ENCODE measurements around the gene KRTAP10-1.
"Not testable (repeated sequence)": the region's sequence is repeated elsewhere in the genome, so short reads cannot be mapped to it uniquely, and the experiment has no call there.

Gene KRTAP10-1

GRCh38 chr21:44569861-44570517 lies 30.0 kb upstream of the KRTAP10-1 start:
- DNase-seq = no peak

GRCh38 chr21:44568667-44569556 lies 28.9 kb upstream of the KRTAP10-1 start:
- DNase-seq = no peak

- no peak for DNase-seq
Observed at GRCh38 chr21:44568261-44568660, 28.3 kb upstream of the KRTAP10-1 start.

GRCh38 chr21:44567481-44568171 lies 27.6 kb upstream of the KRTAP10-1 start:
- DNase-seq = no peak

GRCh38 chr21:44566403-44566802 lies 26.4 kb upstream of the KRTAP10-1 start:
- DNase-seq = no peak

GRCh38 chr21:44564886-44565598 lies 25.0 kb upstream of the KRTAP10-1 start:
- DNase-seq = no peak

GRCh38 chr21:44564099-44564498 lies 24.1 kb upstream of the KRTAP10-1 start:
- no peak for DNase-seq

- DNase-seq = no peak
Observed at GRCh38 chr21:44558695-44559094, 18.7 kb upstream of the KRTAP10-1 start, which contains the start of gene KRTAP10-3. Gene KRTAP10-3, minus strand, starts transcription at chr21:44558795. Its CDS starts 80 bp downstream, at chr21:44558715.

GRCh38 chr21:44558329-44558675 lies 18.3 kb upstream of the KRTAP10-1 start:
- DNase-seq = not testable (repeated sequence)

- DNase-seq = no peak
Observed at GRCh38 chr21:44557491-44558328, 17.7 kb upstream of the KRTAP10-1 start.

GRCh38 chr21:44556879-44557278 lies 16.9 kb upstream of the KRTAP10-1 start:
- DNase-seq = no peak

- no peak for DNase-seq
Observed at GRCh38 chr21:44555200-44555875, 15.3 kb upstream of the KRTAP10-1 start.

- DNase-seq = no peak
Observed at GRCh38 chr21:44552681-44553080, 12.7 kb upstream of the KRTAP10-1 start.

- no peak for DNase-seq
Observed at GRCh38 chr21:44552136-44552535, 12.1 kb upstream of the KRTAP10-1 start.

GRCh38 chr21:44551340-44551961 lies 11.5 kb upstream of the KRTAP10-1 start, which contains the start of gene KRTAP10-2:
Gene KRTAP10-2, minus strand, starts transcription at chr21:44551505. Its CDS starts 47 bp downstream, at chr21:44551458.
- no peak for DNase-seq

- DNase-seq = no peak
Observed at GRCh38 chr21:44550807-44551206, 10.8 kb upstream of the KRTAP10-1 start.

GRCh38 chr21:44550285-44550684 lies 10.3 kb upstream of the KRTAP10-1 start:
- not testable (repeated sequence) for DNase-seq

- no peak for DNase-seq
Observed at GRCh38 chr21:44549525-44550211, 9.7 kb upstream of the KRTAP10-1 start.

- DNase-seq = no peak
Observed at GRCh38 chr21:44548922-44549321, 8.9 kb upstream of the KRTAP10-1 start.

- no peak for DNase-seq
Observed at GRCh38 chr21:44548381-44548780, 8.4 kb upstream of the KRTAP10-1 start.
